ENCODE measurements around the gene NINJ1.

GRCh38 chr9:93097511-93098201 is 36.4 kb downstream of the NINJ1 start:
- TF ChIP-seq ZNF274 (IDR thresholded peaks at IDR 0.05; ENCODE audit: low read depth, low read length) (no peak), SUZ12 (IDR thresholded peaks at IDR 0.05; ENCODE audit: extremely low read depth, insufficient read depth, insufficient read length) (no peak)
